Sciatic nerve (tissue), 2 donors: ENCODE results near the gene DKK2. TPM values are rescaled to one million over a fixed set of nuclear protein-coding genes. Genes with fewer than 3 reads are reported as not detected.

Experiments
- ATAC-seq: fragments of 200-7000 bp; cut with Tn5 transposase; one replicate; pipeline ENCODE4 v1.9.1; 2020; ENCODE audit warnings: mild to moderate bottlenecking, moderate library complexity
- DNase-seq: peaks from one replicate; pipeline ENCODE4 v3.0.0-alpha.2; 2020; ENCODE audit warnings: low spot score
- intact Hi-C: fragments of 100-400 bp; cut with DNase I; formaldehyde crosslinking; loops from one replicate; pipeline ENCODE4 v1.14.2; 2022
- total RNA-seq: library from RNA; stranded (reverse); fragmentation: NEBNext Ultra II Directional; extraction: Animal tissue kit (Norgen Biotek cat#: 25700); gene quantifications from one replicate; pipeline ENCODE4 v1.2.1, GENCODE V29; 2021
- donor health status: DM: no; HTN: no; CAD: no.
- donor health status: DM: no; HTN: no; CAD: no.

Gene DKK2
- total RNA-seq, 1 donor from 2014 or later = 16.5 TPM

DNA sequence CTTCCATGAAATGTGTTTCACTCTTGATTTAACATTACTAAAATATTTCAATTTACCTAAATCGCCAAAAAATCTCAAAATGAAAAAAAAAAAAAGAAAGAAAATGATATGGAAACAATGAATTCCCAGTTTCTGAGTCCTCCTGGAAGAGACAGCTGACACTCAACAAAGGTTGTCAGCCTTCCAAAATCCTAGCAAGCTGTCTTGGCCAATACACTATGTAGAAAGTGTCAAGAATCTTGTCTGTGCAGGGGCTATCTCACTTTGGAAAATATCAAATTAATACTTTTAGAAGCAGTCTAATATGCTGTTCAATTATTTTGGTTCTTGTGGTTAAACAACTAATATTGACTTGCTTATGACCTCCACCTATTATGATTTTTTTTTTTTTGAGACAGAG lies 8.7 kb downstream of the DKK2 start:
- DNase-seq = no peak
- peak; percentile 51 for ATAC-seq
- intact Hi-C loops = no loop called here

- intact Hi-C loops = no loop called here
- ATAC-seq = peak; percentile 13
These were observed 17.8 kb downstream of the DKK2 start for GRCh38 chr4:107018344-107018735.

GRCh38 chr4:107017443-107018343 lies 18.4 kb downstream of the DKK2 start:
- intact Hi-C loops = no loop called here
- no peak for DNase-seq
- ATAC-seq = peak; percentile 77

More at GRCh38 chr4:107018344-107018735, 17.8 kb downstream of the DKK2 start:
- no peak for DNase-seq

GRCh38 chr4:107011312-107011711 lies 24.8 kb downstream of the DKK2 start:
- DNase-seq (no peak), ATAC-seq (no peak)
- intact Hi-C loops = no loop called here

DNA sequence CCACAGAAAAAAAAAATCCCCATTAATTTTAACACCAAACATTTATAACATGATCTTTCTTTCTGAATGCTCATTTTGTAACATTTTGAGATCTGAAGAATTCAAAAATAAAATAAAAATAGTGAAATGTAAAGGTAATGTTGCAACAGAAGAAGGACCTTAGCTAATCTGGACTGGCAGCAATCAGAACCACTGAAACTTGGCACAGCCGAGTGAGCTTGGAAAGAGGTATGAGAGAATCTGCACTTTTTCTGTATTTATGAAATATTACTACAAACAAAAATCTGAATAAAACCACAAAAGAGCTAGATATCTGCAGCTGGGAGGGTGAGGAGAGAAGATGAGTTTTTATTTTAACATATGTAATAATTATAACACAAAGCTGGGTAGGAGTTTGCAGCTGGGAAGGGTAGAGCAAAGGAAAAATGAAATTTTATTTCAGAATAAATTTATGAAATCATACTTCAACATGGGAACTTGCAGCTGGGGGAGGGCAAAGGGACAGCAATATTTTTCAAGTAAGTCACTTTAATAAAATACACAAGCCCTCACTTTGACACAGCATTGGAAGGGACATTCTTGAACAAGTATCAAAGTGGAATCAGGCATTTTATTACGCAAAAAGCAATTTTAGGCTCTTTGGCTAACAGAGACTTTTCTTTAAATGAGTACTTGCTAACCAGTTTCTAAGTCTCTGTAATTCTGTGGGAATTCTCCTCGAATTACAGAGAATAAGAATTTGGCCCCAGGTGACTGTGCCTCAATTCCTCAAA lies 26.7 kb downstream of the DKK2 start:
- intact Hi-C loops = no loop called here
- peak; percentile 68 for ATAC-seq
- no peak for DNase-seq

- intact Hi-C loops = no loop called here
- no peak for ATAC-seq
These were observed 28.0 kb downstream of the DKK2 start for GRCh38 chr4:107008115-107008514.

GRCh38 chr4:107006218-107006617 lies 29.9 kb downstream of the DKK2 start:
- ATAC-seq (no peak), DNase-seq (no peak)
- intact Hi-C loops = no loop called here

More at GRCh38 chr4:107008115-107008514, 28.0 kb downstream of the DKK2 start:
- DNase-seq = no peak

DNA sequence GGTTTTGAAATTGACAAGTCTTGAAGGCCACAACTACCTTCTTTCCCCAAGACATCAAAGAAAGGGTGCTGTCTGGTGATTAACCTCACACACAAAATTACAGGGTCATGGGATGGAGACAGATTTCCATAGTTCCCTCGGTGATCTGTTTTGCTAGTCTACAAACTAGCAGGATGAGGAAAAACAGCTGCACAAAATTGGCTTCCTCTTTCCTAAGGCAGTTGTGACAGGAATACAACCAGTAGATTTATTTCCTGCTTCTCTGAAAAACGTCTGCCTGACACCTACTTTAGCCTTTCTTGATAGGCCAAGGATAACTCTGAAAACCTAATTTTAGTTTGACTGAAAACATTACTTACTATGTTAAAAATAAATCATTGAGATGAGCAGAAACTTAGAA lies 39.6 kb downstream of the DKK2 start:
- no peak for ATAC-seq
- intact Hi-C loops = no loop called here

DNA sequence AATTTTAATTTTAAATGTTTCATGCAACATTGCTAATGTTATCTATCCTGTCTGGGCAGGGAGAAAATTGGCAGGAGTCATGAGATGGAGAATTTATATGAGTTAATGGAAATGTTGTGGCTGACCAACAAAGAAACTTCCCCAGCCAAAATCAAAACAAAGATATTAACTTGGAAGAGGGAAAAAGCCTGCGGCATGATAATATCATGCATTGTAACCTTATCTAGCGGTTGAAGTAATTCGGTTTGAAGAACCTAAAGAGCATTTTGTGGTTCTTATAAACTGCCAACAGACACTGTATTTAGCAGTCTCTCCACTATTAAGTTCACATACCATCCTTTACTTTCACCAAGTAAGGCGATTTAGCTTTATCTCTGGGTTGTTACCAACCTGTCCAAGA lies 42.3 kb downstream of the DKK2 start:
- ATAC-seq = no peak
- intact Hi-C loops = no loop called here
- no peak for DNase-seq

More for the DNA sequence above, 39.6 kb downstream of the DKK2 start:
- no peak for DNase-seq

- ATAC-seq (no peak), DNase-seq (no peak)
- intact Hi-C loops = no loop called here
These were observed 48.8 kb downstream of the DKK2 start for GRCh38 chr4:106987311-106987710.

DNA sequence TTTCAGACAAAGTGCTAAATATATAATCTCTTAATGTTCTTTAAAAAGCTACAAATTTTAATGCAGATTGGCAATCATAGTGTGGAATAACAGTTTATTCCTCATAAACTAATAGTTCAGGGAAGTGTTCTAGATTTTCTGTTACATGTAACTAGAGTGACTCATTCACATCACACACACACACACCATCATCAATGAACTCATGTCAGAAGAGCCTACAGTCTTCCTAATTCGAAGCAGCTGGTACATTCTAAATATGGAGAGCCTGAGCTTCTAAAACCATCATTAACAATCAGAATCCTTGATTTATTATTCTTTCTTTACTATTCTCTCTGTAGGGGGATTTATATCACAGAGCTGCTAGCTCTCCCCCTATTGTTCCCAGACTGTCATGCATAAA lies 49.6 kb downstream of the DKK2 start:
- no peak for DNase-seq
- peak; percentile 72 for ATAC-seq
- intact Hi-C loops = no loop called here

- intact Hi-C loops = no loop called here
- no peak for ATAC-seq
- DNase-seq = no peak
These were observed 50.3 kb downstream of the DKK2 start for GRCh38 chr4:106985830-106986229.

- no peak for DNase-seq
- intact Hi-C loops = no loop called here
- no peak for ATAC-seq
These were observed 53.4 kb downstream of the DKK2 start for GRCh38 chr4:106982711-106983211.

GRCh38 chr4:106981431-106981830 lies 54.7 kb downstream of the DKK2 start:
- intact Hi-C loops = no loop called here
- DNase-seq = no peak
- no peak for ATAC-seq

DNA sequence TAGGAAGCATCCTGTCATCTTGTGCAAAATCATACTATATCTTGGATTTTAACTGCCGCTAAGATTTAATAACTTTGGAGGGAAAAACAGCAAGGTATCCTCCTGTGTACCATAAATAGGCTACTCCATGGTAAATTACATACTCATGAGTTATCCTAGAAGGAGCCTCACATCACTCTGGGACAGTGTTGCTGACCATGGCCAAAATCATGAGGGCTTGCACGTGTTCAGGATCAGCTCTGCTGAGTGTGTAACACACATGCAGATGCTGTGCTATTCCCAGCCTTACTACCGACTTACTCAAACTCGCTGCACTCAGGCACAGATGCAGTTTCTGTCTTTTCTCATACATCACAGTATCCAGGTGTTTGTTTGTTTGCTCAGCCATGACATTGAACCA lies 56.6 kb downstream of the DKK2 start:
- DNase-seq = no peak
- intact Hi-C loops = no loop called here
- ATAC-seq = no peak

- no peak for ATAC-seq
- DNase-seq = no peak
- intact Hi-C loops = no loop called here
These were observed 57.9 kb downstream of the DKK2 start for GRCh38 chr4:106978046-106978774.

GRCh38 chr4:106971636-106972035 lies 64.5 kb downstream of the DKK2 start:
- no peak for ATAC-seq
- DNase-seq = no peak

DNA sequence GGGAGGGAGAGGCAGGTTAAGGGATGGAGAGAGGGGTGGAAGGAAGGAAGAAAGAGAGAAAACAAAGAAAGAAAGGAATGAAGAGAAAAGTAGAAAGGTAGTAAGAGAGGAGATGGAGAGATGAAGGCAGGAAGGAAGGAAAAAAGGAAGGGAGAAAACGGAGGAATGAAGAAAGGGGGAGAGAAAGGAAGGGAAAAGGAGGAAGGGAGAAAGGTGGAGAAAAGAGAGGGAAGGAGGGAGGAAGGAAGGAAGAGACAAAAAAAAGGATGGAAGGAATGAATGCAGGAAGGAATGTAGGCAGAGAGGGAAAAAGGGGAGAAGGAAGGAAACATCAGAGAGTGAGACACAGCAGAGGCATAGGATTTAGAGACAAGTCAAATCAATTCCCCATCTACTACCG lies 68.2 kb downstream of the DKK2 start:
- no peak for ATAC-seq
- DNase-seq = no peak
- intact Hi-C loops = loop anchor here (5.0 kb wide), 1 partner anchor 1729 kb away; no protein-coding TSS in a partner anchor

More at GRCh38 chr4:106971636-106972035, 64.5 kb downstream of the DKK2 start:
- intact Hi-C loops = no loop called here

GRCh38 chr4:106953036-106953705 lies 82.9 kb downstream of the DKK2 start:
- ATAC-seq = no peak
- intact Hi-C loops = no loop called here
- no peak for DNase-seq
